Measurements from ENCODE around the gene CERS6.

DNA sequence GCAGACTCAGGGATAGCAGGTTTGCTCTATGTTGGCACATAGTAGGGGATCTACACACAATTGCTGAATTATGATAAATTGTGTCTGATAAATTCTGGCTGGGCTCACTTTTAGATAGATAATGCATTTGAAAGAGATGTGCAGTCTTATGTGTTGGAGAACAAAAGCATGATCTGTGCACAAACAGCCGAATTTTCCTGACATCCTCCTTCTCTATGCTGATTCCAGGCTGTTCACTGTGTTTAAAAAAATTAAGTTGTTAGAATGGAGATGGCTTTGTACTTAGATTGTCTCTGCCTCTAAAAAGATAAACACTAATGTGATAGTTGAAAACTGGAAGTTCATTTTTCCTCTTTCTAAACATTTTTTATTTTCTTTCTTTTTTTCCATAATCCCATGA, 2.1 kb downstream of the CERS6 start:
- TF ChIP-seq CTCF (IDR thresholded peaks at IDR 0.05; ENCODE audit: low read depth, low read length, missing input control) = no peak
- no peak for TF ChIP-seq RAD21 (IDR thresholded peaks at IDR 0.05)
- no peak for TF ChIP-seq TAF1 (conservative IDR thresholded peaks at IDR 0.05)
- no peak for TF ChIP-seq RXRA (IDR thresholded peaks at IDR 0.05)

Measured in liver (tissue), 3 donors.